Endodermal cell (in vitro differentiated cells): ENCODE results near the gene ZNF343. TPM values are rescaled to one million over a fixed set of nuclear protein-coding genes. Genes with fewer than 3 reads are reported as not detected.

Source experiments
- DNase-seq: peaks from one replicate; pipeline ENCODE4 v3.0.0-alpha.2; 2017
- H3K27ac ChIP-seq: 2 replicates; pipeline ENCODE4 v1.5.1; 2013; ENCODE audit warnings: mild to moderate bottlenecking, low read depth, low read length, moderate library complexity
- H3K27me3 ChIP-seq: 2 replicates; pipeline ENCODE4 v1.6.1; 2013; ENCODE audit warnings: mild to moderate bottlenecking, low read length, moderate library complexity; ENCODE audit not compliant: insufficient read depth, control insufficient read depth, poor library complexity, severe bottlenecking
- H3K36me3 ChIP-seq: 2 replicates; pipeline ENCODE4 v1.7.0; 2013; ENCODE audit warnings: mild to moderate bottlenecking, low read length, moderate library complexity; ENCODE audit not compliant: control insufficient read depth, insufficient read depth
- H3K4me1 ChIP-seq: one replicate; pipeline ENCODE4 v1.7.0; 2013; ENCODE audit warnings: low read length; ENCODE audit not compliant: control insufficient read depth, insufficient read depth
- H3K4me3 ChIP-seq: 2 replicates; pipeline ENCODE4 v1.5.1; 2013; ENCODE audit warnings: mild to moderate bottlenecking, low read length, moderate library complexity
- H3K9ac ChIP-seq: 2 replicates; pipeline ENCODE4 v1.6.1; 2013; ENCODE audit warnings: mild to moderate bottlenecking, low read length, moderate library complexity; ENCODE audit not compliant: poor library complexity, severe bottlenecking; ENCODE audit errors: extremely low read depth
- H3K9me3 ChIP-seq: 2 replicates; pipeline ENCODE4 v1.6.1; 2013; ENCODE audit warnings: mild to moderate bottlenecking, low read length, moderate library complexity; ENCODE audit not compliant: control insufficient read depth
- H3K27ac Mint-ChIP-seq: 2 replicates; pipeline ENCODE4 v1.8.0; 2020; ENCODE audit warnings: mixed read lengths
- H3K27me3 Mint-ChIP-seq: 2 replicates; pipeline ENCODE4 v1.8.0; 2021; ENCODE audit warnings: mild to moderate bottlenecking, mixed read lengths; ENCODE audit not compliant: insufficient read depth
- H3K36me3 Mint-ChIP-seq: 2 replicates; pipeline ENCODE4 v1.8.0; 2020; ENCODE audit warnings: low read depth, mixed read lengths
- H3K4me1 Mint-ChIP-seq: 2 replicates; pipeline ENCODE4 v1.8.0; 2020; ENCODE audit warnings: mixed read lengths
- H3K4me3 Mint-ChIP-seq: 2 replicates; pipeline ENCODE4 v1.8.0; 2020; ENCODE audit warnings: mild to moderate bottlenecking, moderate library complexity, mixed read lengths
- H3K9me3 Mint-ChIP-seq: 2 replicates; pipeline ENCODE4 v1.8.0; 2020; ENCODE audit warnings: mild to moderate bottlenecking, mixed read lengths
- CTCF ChIP-seq: fragments of 200-600 bp; sonication (generic); conservative IDR thresholded peaks from 2 replicates; pipeline ENCODE4 v1.5.0; 2021; ENCODE audit warnings: antibody characterized with exemption, mild to moderate bottlenecking
- WGBS, 2 experiments: methylation state at CpG; one replicate each; pipeline versions ENCODE4 v1.1.5 to v1.1.7; 2013; ENCODE audit warnings: missing lambda C conversion rate in 2 of 2, mixed read lengths in 1 of 2; ENCODE audit not compliant: insufficient coverage in 1 of 2, insufficient read length in 1 of 2; 5-methylcytosine and 5-hydroxymethylcytosine counted together
- total RNA-seq, 2 donors: library from RNA; stranded (reverse); fragmentation: NEBNext Ultra II Directional in 1 of 2; extraction: Animal tissue kit (Norgen Biotek cat#: 25700) in 1 of 2; gene quantifications; 2 replicates in 1 of 2; 3 replicates in 1 of 2; pipeline ENCODE4 v1.2.1, GENCODE V29; 2021

ZNF343 gene
- total RNA-seq, 2 donors from 2014 or later, result 6.9 to 10.1 TPM

GRCh38 chr20:2463616-2464365, 44.9 kb downstream of the ZNF343 start:
- no peaks in the 10 kb centered on the region for H3K27me3 ChIP-seq
- H3K36me3 ChIP-seq, result peaks cover 100% of the 10 kb centered on the region
- WGBS, 2 experiments, result 96 to 100% methylated on average over 5 to 9 of the region's 9 CpGs
- no peaks in the 10 kb centered on the region for H3K9me3 ChIP-seq
- Mint-ChIP-seq H3K4me3 (no peak overlapping the region), H3K27ac (no peak overlapping the region), H3K27me3 (no peaks in the 10 kb centered on the region), H3K36me3 (peaks cover 96% of the 10 kb centered on the region), H3K4me1 (peaks cover 8% of the 10 kb centered on the region), H3K9me3 (no peaks in the 10 kb centered on the region)
- TF ChIP-seq CTCF, result peak; percentile 20
- no peaks in the 10 kb centered on the region for H3K4me1 ChIP-seq
- H3K4me3 ChIP-seq, result no peak overlapping the region
- peak; percentile 47 for DNase-seq
- H3K27ac ChIP-seq, result no peak overlapping the region
- H3K9ac ChIP-seq, result no peak overlapping the region

GRCh38 chr20:2462484-2462883, 46.2 kb downstream of the ZNF343 start:
- WGBS, 2 experiments, result 97% methylated on average over 3 of the region's 3 CpGs; no CpG with 5 or more reads in 1 of the 2 experiments
- H3K36me3 Mint-ChIP-seq, result peaks cover 85% of the 10 kb centered on the region
- peaks cover 89% of the 10 kb centered on the region for H3K36me3 ChIP-seq

GRCh38 chr20:2460752-2461424, 47.8 kb downstream of the ZNF343 start:
- Histone ChIP-seq H3K27ac (no peak overlapping the region), H3K4me1 (no peaks in the 10 kb centered on the region), H3K27me3 (no peaks in the 10 kb centered on the region), H3K9me3 (no peaks in the 10 kb centered on the region), H3K4me3 (no peak overlapping the region), H3K36me3 (peaks cover 73% of the 10 kb centered on the region), H3K9ac (no peak overlapping the region)
- no peak overlapping the region for H3K4me3 Mint-ChIP-seq
- 94 to 96% methylated on average over 2 to 4 of the region's 4 CpGs for WGBS, 2 experiments
- H3K9me3 Mint-ChIP-seq, result no peaks in the 10 kb centered on the region
- no peaks in the 10 kb centered on the region for H3K27me3 Mint-ChIP-seq
- DNase-seq, result peak; percentile 5
- TF ChIP-seq CTCF, result no peak
- no peaks in the 10 kb centered on the region for H3K4me1 Mint-ChIP-seq
- H3K27ac Mint-ChIP-seq, result no peak overlapping the region
- peaks cover 72% of the 10 kb centered on the region for H3K36me3 Mint-ChIP-seq

More at GRCh38 chr20:2462484-2462883, 46.2 kb downstream of the ZNF343 start:
- Mint-ChIP-seq H3K4me3 (no peak overlapping the region), H3K27ac (no peak overlapping the region), H3K9me3 (no peaks in the 10 kb centered on the region), H3K4me1 (no peaks in the 10 kb centered on the region), H3K27me3 (no peaks in the 10 kb centered on the region)
- H3K27ac ChIP-seq, result no peak overlapping the region
- DNase-seq, result peak; percentile 24
- H3K27me3 ChIP-seq, result no peaks in the 10 kb centered on the region
- no peak overlapping the region for H3K4me3 ChIP-seq
- H3K9ac ChIP-seq, result no peak overlapping the region
- no peaks in the 10 kb centered on the region for H3K4me1 ChIP-seq
- no peaks in the 10 kb centered on the region for H3K9me3 ChIP-seq
- TF ChIP-seq CTCF, result no peak
